ENCODE data around the gene NF1.
A peak's percentile ranks its signal among the peaks of the same experiment; 100 is the strongest.
"Not testable (repeated sequence)": the region's sequence is repeated elsewhere in the genome, so short reads cannot be mapped to it uniquely, and the experiment has no call there.

NF1 gene, protein sequence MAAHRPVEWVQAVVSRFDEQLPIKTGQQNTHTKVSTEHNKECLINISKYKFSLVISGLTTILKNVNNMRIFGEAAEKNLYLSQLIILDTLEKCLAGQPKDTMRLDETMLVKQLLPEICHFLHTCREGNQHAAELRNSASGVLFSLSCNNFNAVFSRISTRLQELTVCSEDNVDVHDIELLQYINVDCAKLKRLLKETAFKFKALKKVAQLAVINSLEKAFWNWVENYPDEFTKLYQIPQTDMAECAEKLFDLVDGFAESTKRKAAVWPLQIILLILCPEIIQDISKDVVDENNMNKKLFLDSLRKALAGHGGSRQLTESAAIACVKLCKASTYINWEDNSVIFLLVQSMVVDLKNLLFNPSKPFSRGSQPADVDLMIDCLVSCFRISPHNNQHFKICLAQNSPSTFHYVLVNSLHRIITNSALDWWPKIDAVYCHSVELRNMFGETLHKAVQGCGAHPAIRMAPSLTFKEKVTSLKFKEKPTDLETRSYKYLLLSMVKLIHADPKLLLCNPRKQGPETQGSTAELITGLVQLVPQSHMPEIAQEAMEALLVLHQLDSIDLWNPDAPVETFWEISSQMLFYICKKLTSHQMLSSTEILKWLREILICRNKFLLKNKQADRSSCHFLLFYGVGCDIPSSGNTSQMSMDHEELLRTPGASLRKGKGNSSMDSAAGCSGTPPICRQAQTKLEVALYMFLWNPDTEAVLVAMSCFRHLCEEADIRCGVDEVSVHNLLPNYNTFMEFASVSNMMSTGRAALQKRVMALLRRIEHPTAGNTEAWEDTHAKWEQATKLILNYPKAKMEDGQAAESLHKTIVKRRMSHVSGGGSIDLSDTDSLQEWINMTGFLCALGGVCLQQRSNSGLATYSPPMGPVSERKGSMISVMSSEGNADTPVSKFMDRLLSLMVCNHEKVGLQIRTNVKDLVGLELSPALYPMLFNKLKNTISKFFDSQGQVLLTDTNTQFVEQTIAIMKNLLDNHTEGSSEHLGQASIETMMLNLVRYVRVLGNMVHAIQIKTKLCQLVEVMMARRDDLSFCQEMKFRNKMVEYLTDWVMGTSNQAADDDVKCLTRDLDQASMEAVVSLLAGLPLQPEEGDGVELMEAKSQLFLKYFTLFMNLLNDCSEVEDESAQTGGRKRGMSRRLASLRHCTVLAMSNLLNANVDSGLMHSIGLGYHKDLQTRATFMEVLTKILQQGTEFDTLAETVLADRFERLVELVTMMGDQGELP (N-terminal part only)

DNA sequence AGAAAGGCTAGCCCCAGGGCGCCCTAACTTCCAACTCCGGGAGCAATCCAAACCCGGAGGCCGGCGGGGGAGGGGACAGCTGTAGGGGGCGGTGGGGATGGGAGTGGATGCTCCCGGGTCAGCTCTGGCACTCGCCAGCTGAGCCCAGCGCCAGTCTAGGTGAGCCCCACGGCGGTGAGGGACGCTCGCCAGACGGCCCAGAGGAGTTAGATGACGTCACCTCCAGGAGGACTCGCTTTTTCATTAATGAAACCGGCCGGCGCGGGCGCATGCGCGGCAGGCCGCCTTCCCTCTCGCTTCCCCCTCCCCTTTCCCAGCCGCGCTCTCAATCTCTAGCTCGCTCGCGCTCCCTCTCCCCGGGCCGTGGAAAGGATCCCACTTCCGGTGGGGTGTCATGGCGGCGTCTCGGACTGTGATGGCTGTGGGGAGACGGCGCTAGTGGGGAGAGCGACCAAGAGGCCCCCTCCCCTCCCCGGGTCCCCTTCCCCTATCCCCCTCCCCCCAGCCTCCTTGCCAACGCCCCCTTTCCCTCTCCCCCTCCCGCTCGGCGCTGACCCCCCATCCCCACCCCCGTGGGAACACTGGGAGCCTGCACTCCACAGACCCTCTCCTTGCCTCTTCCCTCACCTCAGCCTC is at the start of gene NF1:
TSS of gene NF1 (plus strand) at position 378 of the 636 bp plus-strand sequence. CDS start 333 bp downstream, outside the sequence.
- DNase-seq (ENCODE audit: low read depth in 2 of 2), result peak; percentile 77 to 84

DNA sequence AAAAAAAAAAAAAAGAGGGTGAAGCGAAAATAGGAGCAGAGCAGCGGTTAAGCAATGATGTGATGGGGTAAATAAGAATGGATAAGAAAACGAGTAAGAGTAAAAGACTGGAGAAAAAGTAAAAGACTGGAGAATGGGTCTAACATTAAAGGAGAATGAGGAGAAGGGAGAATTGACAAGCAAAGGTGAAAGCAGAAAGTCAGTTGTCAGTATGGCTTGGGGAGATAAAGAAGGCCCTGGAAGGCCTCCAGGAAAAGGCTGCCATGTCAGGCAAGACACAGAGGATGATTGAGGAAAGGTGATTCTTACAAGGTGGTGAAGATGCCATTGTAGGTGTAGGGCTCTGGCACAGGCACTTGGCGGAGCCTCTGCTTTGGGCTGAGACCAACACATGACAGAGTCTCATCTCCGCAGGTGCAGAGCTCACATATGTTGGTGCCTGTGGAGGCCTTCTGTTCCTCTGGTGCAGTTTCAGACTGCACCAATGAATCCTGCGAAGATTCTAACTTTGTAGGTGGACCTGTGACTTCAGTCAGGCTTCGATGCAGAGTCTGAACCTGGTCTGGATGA is 47.8 kb upstream of the NF1 start:
- not testable (repeated sequence) for DNase-seq (ENCODE audit: low read depth in 2 of 2)

DNA sequence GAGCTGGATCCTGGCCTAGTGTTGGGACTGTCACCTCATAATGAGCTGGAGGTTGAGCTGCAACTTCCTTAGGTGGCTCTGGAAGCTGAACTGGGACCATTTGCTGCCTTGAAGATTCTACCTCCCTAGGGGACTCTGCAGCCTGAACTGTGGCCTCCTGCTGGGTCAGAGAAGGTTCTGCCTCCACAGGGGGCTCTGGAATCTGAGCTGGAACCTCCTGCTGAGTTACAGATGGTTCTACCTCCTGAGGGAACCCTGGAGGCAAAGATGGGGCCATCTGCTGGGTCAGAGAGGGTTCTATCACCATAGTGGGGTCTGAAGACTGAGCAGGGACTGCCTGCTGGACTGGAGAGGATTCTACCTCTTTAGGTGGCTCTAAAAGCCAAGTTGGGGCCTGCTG is 46.6 kb upstream of the NF1 start:
- no peak for DNase-seq (ENCODE audit: low read depth in 2 of 2)

DNA sequence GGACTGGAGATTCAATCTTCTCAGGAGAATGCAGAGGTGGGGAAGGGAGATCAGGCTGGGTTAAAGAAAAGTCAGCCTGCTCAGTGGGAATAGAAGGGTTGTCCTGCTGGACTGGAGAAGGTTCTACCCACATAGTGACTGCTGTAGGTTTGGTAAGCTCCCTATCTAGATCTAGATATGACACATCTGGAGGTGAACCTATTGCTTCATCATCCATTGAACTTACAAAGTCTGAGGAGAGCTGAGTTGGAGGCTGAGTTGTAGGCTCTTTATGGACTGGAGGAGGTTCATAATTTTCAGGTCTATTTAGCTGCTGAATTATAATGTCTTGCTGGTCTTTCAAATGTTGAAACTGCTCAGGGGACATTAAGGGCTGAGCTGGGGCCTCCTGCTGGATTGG is 46.0 kb upstream of the NF1 start:
- no peak for DNase-seq (ENCODE audit: low read depth in 2 of 2)

DNA sequence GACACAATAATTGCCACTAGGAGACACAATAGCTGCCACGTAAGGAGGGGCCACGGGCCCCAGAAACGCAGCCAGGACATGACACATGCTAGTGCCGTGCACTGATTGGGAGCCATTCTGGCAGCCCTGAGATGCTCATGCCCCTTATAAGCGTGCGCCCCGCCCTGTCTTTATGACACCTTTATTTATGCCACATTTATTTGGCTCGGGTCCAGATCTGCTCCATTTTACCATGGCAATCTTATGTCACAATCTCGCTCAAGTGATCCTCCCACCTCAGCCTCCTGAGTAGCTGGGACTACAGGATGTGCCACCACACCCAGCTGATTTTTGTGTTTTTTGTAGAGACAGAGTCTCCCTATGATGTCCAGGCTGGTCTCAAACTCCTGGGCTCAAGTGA is 43.8 kb upstream of the NF1 start:
- DNase-seq (ENCODE audit: low read depth in 2 of 2), result no peak

DNA sequence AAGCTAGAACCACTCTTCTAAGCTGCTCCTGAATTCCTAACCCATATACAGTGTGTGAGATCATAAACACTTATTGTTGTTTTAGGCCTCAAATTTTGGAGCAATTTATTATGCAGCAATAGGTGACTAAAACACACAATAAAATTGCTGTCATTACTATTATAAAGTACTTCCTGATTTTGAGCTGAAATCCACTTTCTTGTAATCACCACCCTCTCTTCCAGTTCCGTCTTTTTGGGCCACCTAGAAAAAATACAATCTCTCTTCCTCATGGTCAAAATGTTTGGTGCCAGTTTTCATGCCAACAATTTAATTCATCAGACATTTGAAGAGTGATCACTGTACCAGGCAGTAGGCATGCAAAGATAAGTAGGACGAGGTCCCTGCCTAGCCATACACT is 43.3 kb upstream of the NF1 start:
- DNase-seq (ENCODE audit: low read depth in 2 of 2), result no peak

DNA sequence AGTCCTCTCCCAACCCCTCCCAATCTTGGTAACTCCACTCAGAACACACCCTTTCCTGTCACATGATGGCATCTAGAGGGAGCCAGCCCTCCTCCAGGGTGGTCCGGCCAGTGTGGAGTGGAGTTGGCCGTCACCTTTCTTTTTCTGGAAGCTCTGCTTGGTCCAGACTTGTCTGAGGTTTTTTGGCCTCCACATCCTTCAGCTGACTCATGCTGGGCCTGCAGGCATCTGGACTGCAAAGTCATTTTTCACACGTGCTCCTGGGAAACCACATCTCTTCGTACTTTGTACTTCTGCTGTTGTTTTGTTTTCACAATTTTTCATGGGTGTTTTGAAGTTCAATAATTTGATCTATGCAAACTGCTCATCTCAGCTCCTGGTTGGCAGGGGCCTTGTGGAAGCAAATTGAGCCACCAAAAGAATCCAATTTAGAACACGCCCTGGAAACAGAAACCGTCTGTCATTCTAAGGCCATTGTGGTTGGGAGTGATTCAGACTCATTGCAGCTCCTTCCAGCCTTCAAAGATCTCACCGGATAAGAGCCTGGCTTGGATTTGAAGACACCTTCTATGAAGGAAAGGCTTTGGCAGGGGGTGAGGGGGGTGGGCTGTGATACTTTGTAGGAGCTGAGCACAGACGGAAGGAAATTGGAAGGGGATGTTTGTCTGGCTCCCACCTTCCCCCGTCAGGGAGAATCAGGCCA is 42.4 kb upstream of the NF1 start:
- peak in 1 of 2 donors; percentile 3 for DNase-seq (ENCODE audit: low read depth in 2 of 2)

DNA sequence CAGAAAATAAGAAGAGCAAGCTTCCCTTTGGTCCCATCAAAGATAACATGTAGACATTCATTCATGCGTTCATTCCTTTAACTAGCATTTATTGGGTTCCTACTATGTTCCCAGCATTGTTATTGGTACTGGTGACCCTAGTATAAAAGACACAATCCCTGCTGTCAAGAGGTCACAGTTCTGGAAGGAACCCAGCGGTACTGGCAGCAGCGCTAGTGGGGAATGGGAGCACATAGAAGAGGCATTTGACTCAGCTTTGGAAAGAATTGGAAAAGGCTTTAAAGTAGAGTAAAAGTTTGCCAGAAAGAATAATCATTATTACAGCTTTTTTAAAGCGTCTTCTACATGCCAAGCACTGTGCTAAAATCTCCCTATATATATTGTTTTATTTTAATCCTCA is 41.7 kb upstream of the NF1 start:
- no peak for DNase-seq (ENCODE audit: low read depth in 2 of 2)

DNA sequence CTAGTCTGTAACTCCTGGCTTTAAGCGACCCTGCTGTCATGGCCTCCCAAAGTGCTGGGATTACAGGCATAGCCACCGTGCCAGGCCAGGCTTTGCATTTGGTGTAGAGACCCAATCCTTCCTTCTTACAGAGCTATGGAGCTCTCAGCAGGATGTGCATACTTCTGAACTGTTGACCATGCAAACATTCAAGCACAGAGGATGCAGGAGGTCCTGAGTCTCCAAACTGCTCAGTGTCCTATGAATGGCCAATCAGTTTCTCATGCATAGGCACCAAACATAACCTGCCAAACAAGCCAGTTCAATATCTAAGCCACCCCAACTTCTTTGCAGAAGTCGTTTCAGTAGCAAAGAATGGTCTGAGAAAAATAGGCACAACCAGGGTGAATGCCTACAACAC is 40.0 kb upstream of the NF1 start:
- no peak for DNase-seq (ENCODE audit: low read depth in 2 of 2)

DNA sequence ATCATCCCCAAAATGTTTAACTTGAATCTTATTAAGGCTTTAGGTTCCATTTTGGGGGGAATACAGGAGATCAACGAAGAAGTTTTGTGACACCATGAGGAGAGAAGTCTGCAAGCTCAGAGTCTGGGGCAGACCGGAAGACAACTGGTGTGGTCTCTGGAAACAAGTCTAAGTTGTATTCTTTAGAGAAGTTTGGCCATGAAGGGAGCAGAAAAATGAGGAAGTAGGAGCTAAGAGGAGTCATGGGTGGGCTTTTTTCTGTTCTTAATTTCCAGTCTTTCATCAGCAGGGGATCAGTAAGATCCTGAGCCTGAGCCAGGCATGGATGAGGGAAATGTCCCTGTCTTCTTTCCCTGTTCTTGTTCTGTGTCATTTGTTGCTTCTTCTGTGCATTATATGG is 35.8 kb upstream of the NF1 start:
- DNase-seq (ENCODE audit: low read depth in 2 of 2), result no peak

DNA sequence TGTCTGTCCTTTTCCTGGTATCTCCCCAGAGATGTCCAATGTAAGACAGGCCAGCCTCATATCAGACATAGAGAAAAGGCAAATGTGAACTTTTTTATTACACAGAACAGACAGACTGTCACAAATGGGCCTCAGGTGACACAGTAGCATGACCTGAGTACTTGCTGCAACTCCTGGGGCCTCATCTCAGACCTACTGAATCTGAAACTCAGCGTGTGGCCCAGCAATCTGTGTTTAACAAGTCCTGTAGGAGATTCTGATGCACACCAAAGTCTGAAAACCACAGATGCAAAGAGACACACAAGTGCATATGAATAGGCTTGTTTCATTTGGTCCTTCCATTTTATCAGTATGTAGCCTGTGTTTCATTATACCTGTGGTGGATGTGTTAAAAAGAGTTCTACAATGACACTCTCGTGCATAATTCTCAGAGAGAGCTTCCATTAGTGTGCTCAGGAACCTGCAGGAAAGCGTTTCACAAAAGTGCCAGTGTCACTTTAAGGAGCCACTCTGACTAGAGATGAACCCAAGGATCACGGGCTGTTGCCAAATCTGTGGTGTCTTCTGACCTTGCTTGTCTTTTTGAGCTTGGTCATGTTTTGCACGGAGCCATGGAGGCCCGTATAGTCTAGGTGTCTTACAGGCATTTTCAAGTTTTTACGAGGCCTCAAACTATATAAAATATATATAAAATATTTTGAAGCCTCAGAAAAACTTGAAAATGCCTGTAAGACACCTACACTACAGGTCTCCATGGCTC is 33.8 kb upstream of the NF1 start:
- DNase-seq (ENCODE audit: low read depth in 2 of 2), result no peak

DNA sequence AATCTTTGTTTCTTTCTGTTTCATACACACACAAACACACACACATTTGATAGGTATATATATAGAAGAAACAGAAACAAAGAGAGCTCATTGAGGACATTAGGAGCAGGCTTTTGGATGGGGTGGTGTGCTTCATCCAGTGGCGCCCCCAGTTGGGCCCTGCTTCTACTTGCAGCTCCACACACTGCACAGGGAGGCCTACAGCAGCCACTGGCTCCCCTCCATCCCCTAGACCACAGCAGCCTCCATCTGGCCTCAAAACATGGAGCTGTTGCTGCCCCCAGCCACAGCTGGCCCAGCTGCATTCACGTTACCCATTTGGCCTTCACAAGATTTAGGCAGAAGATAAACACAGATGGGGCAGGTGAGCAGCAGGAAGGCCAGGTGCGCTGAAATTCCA is 33.1 kb upstream of the NF1 start:
- DNase-seq (ENCODE audit: low read depth in 2 of 2), result no peak

DNA sequence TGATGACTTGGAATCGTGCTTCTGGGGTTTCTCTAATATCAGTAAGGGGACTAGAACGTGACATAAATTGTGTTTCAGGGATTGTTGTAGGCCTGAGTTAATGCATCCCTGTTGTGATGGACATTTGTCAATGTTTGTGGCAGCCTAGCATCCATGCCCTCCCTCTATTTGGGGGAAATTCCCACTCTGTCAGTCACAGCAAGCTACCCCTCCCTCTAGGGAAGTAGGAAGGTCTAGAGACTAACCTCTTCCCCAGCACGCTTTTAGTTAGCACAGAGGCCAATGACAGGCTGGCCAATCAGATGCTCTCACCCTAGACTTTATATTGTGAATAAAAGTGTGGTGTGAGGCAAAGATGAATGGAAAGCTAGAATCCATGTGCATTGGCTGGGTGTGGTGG is 32.4 kb upstream of the NF1 start:
- DNase-seq (ENCODE audit: low read depth in 2 of 2), result no peak

DNA sequence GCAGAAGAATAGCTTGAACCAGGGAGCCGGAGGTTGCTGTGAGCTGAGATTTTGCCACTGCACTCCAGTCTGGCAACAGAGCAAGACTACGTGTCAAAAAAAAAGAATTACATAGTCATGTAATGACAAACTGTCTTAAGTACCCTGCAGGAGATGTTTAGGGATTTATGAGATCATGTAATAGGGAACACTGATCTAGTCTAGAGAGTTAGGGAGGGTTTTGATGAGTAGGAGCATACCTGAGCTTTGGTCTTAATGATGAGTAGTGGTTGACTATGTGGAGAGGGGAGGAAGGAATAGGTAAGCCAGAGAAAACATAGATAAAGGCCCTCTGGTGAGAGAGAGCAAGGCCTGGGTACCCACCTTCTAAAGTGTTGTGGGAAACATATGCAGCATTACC is 30.1 kb upstream of the NF1 start:
- DNase-seq (ENCODE audit: low read depth in 2 of 2), result no peak

DNA sequence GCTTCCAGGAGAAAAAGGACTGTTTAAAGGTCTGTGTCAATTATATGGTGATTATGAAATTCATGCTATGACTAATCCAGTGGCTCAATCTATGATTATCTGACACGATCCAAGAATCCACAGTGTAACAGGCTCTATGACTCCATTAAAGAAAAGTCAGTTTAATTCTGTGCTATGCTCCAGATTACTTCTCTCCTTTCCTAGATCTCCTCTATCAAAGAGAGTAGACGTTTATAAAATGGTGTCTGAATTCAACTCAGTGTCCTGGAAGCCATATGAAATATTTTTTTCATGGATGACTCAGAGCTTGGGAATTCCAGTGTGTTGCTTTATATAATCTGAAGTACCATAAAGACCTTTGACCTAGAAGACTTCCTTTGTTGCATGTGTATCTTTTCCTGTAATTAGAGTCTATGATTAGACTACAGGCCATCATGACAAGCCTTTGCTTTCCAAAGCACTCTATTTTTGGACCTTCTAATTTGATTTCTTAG is 27.0 kb upstream of the NF1 start:
- no peak for DNase-seq (ENCODE audit: low read depth in 2 of 2)

DNA sequence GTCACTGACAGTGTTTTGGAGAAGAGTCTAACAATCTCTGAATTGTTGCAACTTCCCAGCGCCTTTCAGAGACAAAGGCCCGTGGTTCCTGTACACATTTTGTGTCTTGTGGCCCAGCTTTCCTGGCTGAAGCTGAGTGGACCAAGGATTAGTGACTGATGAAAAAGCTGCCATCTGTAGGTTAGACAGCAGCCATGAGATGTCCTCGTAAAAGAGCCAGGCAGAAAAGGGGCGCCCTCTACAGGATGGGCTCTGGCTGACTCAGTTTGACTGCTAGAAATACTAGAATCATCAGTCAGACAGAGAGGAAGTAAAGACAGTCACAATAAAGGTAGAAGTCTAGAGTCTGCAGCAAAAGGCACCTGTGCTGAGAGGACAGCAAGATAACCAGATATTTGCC is 26.5 kb upstream of the NF1 start:
- DNase-seq (ENCODE audit: low read depth in 2 of 2), result peak in 1 of 2 donors; percentile 2

DNA sequence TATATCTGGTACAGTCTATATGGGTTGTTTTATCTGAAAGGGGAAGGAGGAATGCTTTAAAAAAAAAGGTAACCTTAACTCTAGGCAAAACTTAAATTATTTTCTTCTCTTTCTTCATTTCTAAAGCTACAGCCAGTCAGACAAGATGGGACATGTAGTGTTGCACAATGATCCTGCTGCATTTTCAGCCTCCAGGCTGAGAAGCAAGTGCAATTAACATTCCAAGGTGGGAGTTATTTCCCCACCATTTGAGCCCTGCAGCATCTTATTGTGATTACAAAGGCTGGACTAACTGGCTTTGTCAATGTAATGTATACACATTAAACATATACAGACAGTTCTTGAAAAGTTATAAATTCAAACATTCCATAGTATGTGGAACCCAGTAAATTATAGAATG is 22.6 kb upstream of the NF1 start:
- DNase-seq (ENCODE audit: low read depth in 2 of 2), result no peak

DNA sequence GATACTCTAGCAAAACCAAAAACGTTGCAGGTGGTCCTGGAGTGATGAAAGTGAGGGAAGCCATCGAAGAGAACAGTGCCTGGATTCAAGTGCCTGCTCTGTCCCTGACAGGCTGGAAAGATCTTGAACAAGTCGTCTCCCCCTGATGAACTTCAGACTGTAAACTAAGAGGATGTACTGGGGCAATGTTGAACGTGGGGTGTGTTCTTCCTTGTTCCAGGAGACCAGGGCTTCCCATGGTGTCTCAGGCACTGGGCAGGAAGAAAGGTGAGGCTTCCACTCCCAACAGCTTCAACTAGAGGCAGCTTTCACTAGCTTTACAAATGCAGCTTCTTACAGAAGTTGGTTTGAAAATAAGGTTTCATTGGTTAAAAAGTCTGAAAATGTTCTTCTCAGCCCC is 21.4 kb upstream of the NF1 start:
- DNase-seq (ENCODE audit: low read depth in 2 of 2), result no peak

DNA sequence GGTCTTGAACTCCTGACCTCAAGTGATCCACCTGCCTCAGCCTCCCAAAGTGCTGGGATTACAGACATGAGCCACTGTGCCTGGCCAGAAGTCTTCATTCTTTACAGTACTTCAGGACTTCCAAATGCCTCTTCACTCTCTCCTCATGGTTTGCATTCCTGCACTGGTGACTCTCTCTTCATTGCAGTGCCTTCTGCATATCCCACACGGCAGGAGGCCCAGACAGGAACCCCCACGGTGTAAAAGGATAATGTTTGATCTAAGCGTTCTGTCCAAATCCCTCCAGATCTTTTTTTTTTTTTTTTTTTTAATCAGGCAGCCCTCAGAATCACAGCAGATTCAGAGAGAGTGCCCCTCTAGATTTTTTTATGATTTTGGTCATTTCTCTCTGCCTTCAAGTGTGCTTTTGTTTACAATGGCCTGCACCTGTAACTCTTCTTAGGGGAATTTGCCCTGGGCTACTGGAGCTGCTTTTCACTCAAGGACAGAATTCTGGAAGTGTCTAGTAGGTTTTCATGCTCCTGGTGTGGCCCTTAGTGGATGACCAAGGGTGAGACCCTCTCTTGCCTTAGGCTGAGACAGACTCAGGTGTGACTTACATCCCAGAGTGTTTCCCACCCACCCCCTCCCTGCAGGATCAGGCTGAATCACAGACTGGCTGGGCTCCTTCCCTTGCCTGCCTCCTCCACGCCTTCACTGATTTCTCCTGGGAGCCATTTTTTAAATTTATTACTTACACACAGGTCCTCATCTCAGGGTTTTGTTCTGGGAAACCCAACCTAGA is 19.8 kb upstream of the NF1 start:
- no peak for DNase-seq (ENCODE audit: low read depth in 2 of 2)
